Thoracic aorta (tissue), 2 donors: ENCODE results near the gene TRAF3IP1. TPM values are rescaled to one million over a fixed set of nuclear protein-coding genes. Genes with fewer than 3 reads are reported as not detected.

Experiments used
- ATAC-seq: fragments of 150-250 bp; one replicate; pipeline ENCODE4 v1.8.0; 2017; ENCODE audit warnings: low read depth; ENCODE audit not compliant: insufficient number of reproducible peaks, low FRiP score
- DNase-seq: peaks from one replicate; pipeline ENCODE4 v3.0.0-alpha.2; 2020; ENCODE audit warnings: low spot score
- H3K27ac ChIP-seq, 2 donors: fragments of 200-600 bp; sonication (generic); 1 replicate in 1 of 2; 2 replicates in 1 of 2; pipeline ENCODE4 v1.5.1; 2016; ENCODE audit warnings: mild to moderate bottlenecking in 2 of 2, moderate library complexity in 2 of 2
- H3K27me3 ChIP-seq: fragments of 200-600 bp; sonication (generic); replicated peaks from 2 replicates; pipeline ENCODE4 v1.6.0; 2016; ENCODE audit warnings: mild to moderate bottlenecking; ENCODE audit not compliant: insufficient read depth
- H3K36me3 ChIP-seq: fragments of 200-600 bp; sonication (generic); one replicate; pipeline ENCODE4 v1.5.1; 2016
- H3K4me1 ChIP-seq, 2 donors: fragments of 200-600 bp; sonication (generic); 1 replicate in 1 of 2; 2 replicates in 1 of 2; pipeline versions ENCODE4 v1.5.1 to v1.6.0; 2016; ENCODE audit warnings: low read depth in 2 of 2, mild to moderate bottlenecking in 1 of 2; ENCODE audit not compliant: control insufficient read depth in 1 of 2
- H3K4me3 ChIP-seq: fragments of 200-600 bp; sonication (generic); 2 replicates; pipeline ENCODE4 v1.5.1; 2016; ENCODE audit warnings: mild to moderate bottlenecking
- H3K9me3 ChIP-seq: fragments of 200-600 bp; sonication (generic); 2 replicates; pipeline ENCODE4 v1.5.1; 2016
- total RNA-seq, 2 donors: library from RNA; depleted of rRNA; stranded (reverse); fragments of >200 nt; gene quantifications; one replicate each; pipeline versions ENCODE4 v1.1.0 to v1.2.3, GENCODE V29; 2016
- TF ChIP-seq, protein P1 (sequence below): fragments of 200-600 bp; sonication (generic); IDR thresholded peaks from one replicate; pipeline ENCODE4 v1.5.1; 2019; ENCODE audit warnings: antibody characterized with exemption

TRAF3IP1 gene
- total RNA-seq, 2 donors from 2014 or later: 19.4 to 23.7 TPM

DNA sequence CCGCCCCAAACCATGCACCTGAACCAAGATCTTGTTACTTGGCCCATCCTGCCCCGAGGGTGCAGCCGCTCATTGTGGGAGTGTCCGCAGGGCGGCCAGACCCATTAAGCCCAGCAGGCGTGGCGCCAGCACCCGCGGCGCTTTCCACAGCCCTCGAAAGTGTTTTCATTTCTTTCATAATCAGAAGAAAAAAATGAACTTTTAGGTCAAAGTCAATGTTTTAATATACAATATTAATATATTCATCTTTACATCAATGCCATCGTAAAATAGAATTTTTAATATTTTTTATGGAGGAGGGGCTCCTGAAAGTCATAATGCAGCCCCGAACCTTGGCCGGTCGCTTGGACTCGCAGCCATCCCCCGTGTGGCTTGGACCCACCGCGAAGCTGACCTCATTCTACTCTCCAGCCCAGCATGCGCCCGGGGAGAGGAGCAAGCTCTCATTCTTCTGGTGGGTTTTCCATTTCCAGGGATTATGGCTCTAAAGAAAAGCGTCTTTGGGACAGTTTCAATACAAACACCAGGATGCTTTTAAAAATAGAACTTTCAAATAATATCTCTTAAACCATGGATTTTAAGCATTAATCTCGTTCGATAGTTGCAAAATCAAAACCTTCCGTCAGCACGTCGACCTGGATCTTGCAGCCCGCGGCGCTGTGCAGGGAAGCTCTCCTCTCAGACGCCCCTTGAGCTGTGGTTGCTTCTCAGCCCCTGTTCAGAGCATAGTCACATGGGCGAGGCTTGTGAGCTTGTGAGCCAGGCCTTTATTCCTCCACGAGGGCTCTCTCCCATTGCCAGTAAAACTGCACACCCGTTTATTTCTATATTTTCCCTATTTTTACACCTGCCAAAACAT is 89.3 kb downstream of the TRAF3IP1 start:
- Histone ChIP-seq H3K27ac (peak overlapping the region; percentile 57 to 78), H3K36me3 (no peaks in the 10 kb centered on the region), H3K9me3 (no peaks in the 10 kb centered on the region), H3K27me3 (no peaks in the 10 kb centered on the region), H3K4me3 (peak overlapping the region; percentile 65), H3K4me1 (peaks cover 9 to 34% of the 10 kb centered on the region in 2 donors)
- DNase-seq: no peak
- TF ChIP-seq, protein P1, sequence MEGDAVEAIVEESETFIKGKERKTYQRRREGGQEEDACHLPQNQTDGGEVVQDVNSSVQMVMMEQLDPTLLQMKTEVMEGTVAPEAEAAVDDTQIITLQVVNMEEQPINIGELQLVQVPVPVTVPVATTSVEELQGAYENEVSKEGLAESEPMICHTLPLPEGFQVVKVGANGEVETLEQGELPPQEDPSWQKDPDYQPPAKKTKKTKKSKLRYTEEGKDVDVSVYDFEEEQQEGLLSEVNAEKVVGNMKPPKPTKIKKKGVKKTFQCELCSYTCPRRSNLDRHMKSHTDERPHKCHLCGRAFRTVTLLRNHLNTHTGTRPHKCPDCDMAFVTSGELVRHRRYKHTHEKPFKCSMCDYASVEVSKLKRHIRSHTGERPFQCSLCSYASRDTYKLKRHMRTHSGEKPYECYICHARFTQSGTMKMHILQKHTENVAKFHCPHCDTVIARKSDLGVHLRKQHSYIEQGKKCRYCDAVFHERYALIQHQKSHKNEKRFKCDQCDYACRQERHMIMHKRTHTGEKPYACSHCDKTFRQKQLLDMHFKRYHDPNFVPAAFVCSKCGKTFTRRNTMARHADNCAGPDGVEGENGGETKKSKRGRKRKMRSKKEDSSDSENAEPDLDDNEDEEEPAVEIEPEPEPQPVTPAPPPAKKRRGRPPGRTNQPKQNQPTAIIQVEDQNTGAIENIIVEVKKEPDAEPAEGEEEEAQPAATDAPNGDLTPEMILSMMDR: no peak
- no peak for ATAC-seq

GRCh38 chr2:238412067-238412767 is 91.9 kb downstream of the TRAF3IP1 start:
- H3K36me3 ChIP-seq: no peaks in the 10 kb centered on the region
- H3K4me3 ChIP-seq: no peak overlapping the region
- no peaks in the 10 kb centered on the region for H3K27me3 ChIP-seq
- H3K9me3 ChIP-seq: no peaks in the 10 kb centered on the region
- peaks cover 9 to 30% of the 10 kb centered on the region in 2 donors for H3K4me1 ChIP-seq
- no peak overlapping the region for H3K27ac ChIP-seq
- no peak for ATAC-seq
- TF ChIP-seq, protein P1: no peak
- no peak for DNase-seq

- DNase-seq: no peak
- Histone ChIP-seq H3K9me3 (no peaks in the 10 kb centered on the region), H3K27me3 (no peaks in the 10 kb centered on the region), H3K36me3 (no peaks in the 10 kb centered on the region), H3K4me1 (peaks cover 9 to 22% of the 10 kb centered on the region in 2 donors), H3K4me3 (no peak overlapping the region), H3K27ac (no peak overlapping the region)
- TF ChIP-seq, protein P1: no peak
- no peak for ATAC-seq
Measured at GRCh38 chr2:238413368-238413767, 93.0 kb downstream of the TRAF3IP1 start.

- H3K36me3 ChIP-seq: no peaks in the 10 kb centered on the region
- ATAC-seq (no peak), DNase-seq (no peak)
- TF ChIP-seq, protein P1: no peak
- peaks cover 2 to 21% of the 10 kb centered on the region in 2 donors for H3K4me1 ChIP-seq
- H3K9me3 ChIP-seq: no peaks in the 10 kb centered on the region
- no peak overlapping the region for H3K27ac ChIP-seq
- H3K27me3 ChIP-seq: no peaks in the 10 kb centered on the region
- H3K4me3 ChIP-seq: no peak overlapping the region
Measured at GRCh38 chr2:238415036-238415764, 94.9 kb downstream of the TRAF3IP1 start.

DNA sequence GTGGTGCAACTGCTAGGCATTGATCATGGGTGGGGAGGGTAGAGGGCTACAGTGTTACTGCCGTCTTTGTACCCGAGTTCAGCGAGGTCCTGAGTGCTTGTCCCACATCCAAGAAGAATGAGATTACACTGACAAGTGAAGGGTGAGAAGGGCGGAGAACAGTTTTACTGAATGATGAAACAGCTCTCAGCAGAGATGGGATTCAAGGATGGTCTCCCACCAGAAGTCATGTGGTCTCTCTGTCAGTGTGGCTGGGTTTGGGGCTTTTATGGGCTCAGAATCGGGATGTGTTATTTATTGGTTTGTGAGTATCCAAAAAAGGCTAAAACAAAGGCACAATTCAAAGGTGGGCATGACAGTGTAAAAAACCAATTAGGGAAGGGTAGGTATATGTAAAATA is 95.6 kb downstream of the TRAF3IP1 start:
- H3K4me3 ChIP-seq: no peak overlapping the region

More for the DNA sequence above, 95.6 kb downstream of the TRAF3IP1 start:
- TF ChIP-seq, protein P1: no peak
- ATAC-seq (no peak), DNase-seq (no peak)
- Histone ChIP-seq H3K4me1 (peaks cover 9 to 26% of the 10 kb centered on the region in 2 donors), H3K36me3 (no peaks in the 10 kb centered on the region), H3K27me3 (no peaks in the 10 kb centered on the region), H3K27ac (no peak overlapping the region), H3K9me3 (no peaks in the 10 kb centered on the region)
